Nephron progenitor cell (in vitro differentiated cells): ENCODE measurements around the gene CD109.
A peak's percentile ranks its signal among the peaks of the same experiment; 100 is the strongest.

Experiments used
- DNase-seq: peaks from one replicate; pipeline ENCODE4 v3.0.0; 2021
- H3K27ac Mint-ChIP-seq: 2 replicates; pipeline ENCODE4 v1.8.0; 2021; ENCODE audit warnings: mild to moderate bottlenecking, moderate library complexity, mixed read lengths
- H3K27me3 Mint-ChIP-seq: 2 replicates; pipeline ENCODE4 v1.8.0; 2021; ENCODE audit warnings: mild to moderate bottlenecking, low read depth, mixed read lengths; ENCODE audit not compliant: poor library complexity
- H3K36me3 Mint-ChIP-seq: 2 replicates; pipeline ENCODE4 v1.8.0; 2021; ENCODE audit warnings: low read depth, mixed read lengths
- H3K4me1 Mint-ChIP-seq: 2 replicates; pipeline ENCODE4 v1.8.0; 2021; ENCODE audit warnings: mixed read lengths
- H3K4me3 Mint-ChIP-seq: 2 replicates; pipeline ENCODE4 v1.8.0; 2021; ENCODE audit warnings: mild to moderate bottlenecking, moderate library complexity, mixed read lengths
- H3K9me3 Mint-ChIP-seq: 2 replicates; pipeline ENCODE4 v1.8.0; 2021; ENCODE audit warnings: mild to moderate bottlenecking, moderate library complexity, mixed read lengths
- TF ChIP-seq, protein P1 (sequence below): fragments of 200-600 bp; sonication (generic); IDR thresholded peaks from 2 replicates; pipeline ENCODE4 v1.5.0; 2021; ENCODE audit warnings: antibody characterized with exemption

The CD109 gene

DNA sequence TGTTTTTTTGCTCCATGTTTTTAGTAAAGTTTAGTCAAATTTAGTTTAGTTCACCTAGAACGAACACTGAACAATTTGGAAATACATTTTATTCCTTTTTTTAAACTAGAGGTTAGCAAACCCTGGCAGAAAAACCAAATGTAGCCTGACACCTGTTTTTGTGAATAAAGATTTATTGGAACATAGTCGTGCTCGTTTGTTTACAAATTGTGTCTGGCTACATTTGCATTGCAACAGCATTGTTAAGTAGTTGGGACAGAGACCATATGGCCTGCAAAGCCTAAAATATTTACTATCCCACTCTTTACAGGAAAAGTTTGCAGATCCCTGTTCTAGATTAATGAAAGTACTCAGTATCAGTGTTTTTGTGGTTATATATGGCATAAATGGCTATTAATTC is 56.9 kb downstream of the CD109 start:
- no peak overlapping the region for H3K4me3 Mint-ChIP-seq
- H3K9me3 Mint-ChIP-seq = no peaks in the 10 kb centered on the region
- no peak for DNase-seq
- H3K27me3 Mint-ChIP-seq = no peaks in the 10 kb centered on the region
- TF ChIP-seq, protein P1, sequence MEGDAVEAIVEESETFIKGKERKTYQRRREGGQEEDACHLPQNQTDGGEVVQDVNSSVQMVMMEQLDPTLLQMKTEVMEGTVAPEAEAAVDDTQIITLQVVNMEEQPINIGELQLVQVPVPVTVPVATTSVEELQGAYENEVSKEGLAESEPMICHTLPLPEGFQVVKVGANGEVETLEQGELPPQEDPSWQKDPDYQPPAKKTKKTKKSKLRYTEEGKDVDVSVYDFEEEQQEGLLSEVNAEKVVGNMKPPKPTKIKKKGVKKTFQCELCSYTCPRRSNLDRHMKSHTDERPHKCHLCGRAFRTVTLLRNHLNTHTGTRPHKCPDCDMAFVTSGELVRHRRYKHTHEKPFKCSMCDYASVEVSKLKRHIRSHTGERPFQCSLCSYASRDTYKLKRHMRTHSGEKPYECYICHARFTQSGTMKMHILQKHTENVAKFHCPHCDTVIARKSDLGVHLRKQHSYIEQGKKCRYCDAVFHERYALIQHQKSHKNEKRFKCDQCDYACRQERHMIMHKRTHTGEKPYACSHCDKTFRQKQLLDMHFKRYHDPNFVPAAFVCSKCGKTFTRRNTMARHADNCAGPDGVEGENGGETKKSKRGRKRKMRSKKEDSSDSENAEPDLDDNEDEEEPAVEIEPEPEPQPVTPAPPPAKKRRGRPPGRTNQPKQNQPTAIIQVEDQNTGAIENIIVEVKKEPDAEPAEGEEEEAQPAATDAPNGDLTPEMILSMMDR = no peak
- H3K36me3 Mint-ChIP-seq = no peaks in the 10 kb centered on the region
- H3K27ac Mint-ChIP-seq = no peak overlapping the region
- peaks cover 4% of the 10 kb centered on the region for H3K4me1 Mint-ChIP-seq

DNA sequence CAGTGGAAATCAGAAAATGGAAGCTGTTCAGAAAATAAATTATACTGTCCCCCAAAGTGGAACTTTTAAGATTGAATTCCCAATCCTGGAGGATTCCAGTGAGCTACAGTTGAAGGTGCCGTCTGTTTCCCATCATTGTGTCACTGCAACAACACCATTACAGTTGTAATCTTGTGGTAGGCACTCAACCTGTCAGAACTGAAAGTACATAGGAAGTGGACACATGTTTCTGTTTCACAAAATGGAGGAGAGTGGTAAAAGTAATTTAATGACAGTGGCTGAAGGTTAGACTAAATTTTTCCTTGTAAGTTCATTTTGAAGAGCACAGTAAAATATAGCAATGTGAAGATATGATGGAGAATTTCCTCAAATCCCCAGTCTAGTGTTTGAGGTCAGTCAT is 70.0 kb downstream of the CD109 start:
- Mint-ChIP-seq H3K4me1 (peaks cover 8% of the 10 kb centered on the region), H3K27ac (no peak overlapping the region), H3K4me3 (no peak overlapping the region)

DNA sequence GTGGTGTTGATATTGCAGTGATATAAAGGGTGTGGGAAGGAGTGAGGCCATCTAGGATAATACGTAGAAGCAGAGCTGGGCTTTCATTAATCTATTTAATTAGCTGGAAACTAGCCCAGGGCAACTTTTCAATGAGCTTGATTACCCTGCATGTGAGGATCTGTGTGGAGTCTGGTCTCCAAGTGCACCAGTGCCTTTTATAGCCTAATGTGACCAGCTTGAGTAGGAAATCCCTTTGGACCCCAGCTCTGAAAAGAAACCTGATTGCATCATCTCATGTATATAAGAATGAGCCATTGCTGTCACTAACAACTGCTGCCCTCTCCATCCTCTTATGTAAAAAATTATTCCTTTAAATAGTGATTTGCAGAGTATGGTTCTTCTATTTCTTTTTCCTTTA is 72.6 kb downstream of the CD109 start:
- H3K4me1 Mint-ChIP-seq = peaks cover 8% of the 10 kb centered on the region
- no peaks in the 10 kb centered on the region for H3K27me3 Mint-ChIP-seq
- TF ChIP-seq, protein P1 = no peak
- peak overlapping the region; percentile 89 for H3K27ac Mint-ChIP-seq
- H3K9me3 Mint-ChIP-seq = peaks cover under 1% of the 10 kb centered on the region
- H3K36me3 Mint-ChIP-seq = no peaks in the 10 kb centered on the region
- DNase-seq = no peak
- H3K4me3 Mint-ChIP-seq = no peak overlapping the region

More for the DNA sequence above, 70.0 kb downstream of the CD109 start:
- Mint-ChIP-seq H3K36me3 (no peaks in the 10 kb centered on the region), H3K27me3 (no peaks in the 10 kb centered on the region), H3K9me3 (no peaks in the 10 kb centered on the region)
- DNase-seq = no peak
- TF ChIP-seq, protein P1 = no peak

- TF ChIP-seq, protein P1 = no peak
- Mint-ChIP-seq H3K36me3 (no peaks in the 10 kb centered on the region), H3K4me1 (peaks cover 14% of the 10 kb centered on the region), H3K4me3 (no peak overlapping the region), H3K27me3 (no peaks in the 10 kb centered on the region), H3K9me3 (peaks cover 6% of the 10 kb centered on the region), H3K27ac (no peak overlapping the region)
- no peak for DNase-seq
Observed at GRCh38 chr6:73769976-73770375, 74.0 kb downstream of the CD109 start.

DNA sequence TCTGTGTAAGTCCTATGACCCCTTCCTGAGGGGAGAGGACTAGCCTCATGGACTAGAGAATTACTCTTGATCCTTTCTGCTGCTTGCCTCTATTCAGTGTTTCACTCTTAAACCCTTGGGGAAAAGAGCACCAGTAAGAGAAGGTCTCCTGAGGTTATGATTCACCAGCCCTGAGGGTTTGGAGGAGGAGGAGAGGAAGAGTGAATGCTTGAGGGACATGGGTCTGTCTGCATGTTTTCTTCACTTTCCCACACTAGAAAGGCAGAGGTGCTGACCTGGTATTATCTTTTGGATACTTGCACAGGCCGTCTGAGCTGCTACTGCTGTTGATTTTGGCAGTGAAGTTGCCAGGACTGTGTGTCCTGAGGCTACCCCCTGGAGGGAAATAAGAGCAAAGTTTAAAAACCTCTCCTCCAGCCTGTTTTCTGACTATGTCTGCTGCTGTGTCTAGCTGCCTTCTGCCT is 78.3 kb downstream of the CD109 start:
- Mint-ChIP-seq H3K4me3 (no peak overlapping the region), H3K27ac (no peak overlapping the region), H3K9me3 (peaks cover 6% of the 10 kb centered on the region), H3K27me3 (peaks cover 2% of the 10 kb centered on the region), H3K4me1 (peaks cover 14% of the 10 kb centered on the region), H3K36me3 (no peaks in the 10 kb centered on the region)
- DNase-seq = no peak
- TF ChIP-seq, protein P1 = no peak

DNA sequence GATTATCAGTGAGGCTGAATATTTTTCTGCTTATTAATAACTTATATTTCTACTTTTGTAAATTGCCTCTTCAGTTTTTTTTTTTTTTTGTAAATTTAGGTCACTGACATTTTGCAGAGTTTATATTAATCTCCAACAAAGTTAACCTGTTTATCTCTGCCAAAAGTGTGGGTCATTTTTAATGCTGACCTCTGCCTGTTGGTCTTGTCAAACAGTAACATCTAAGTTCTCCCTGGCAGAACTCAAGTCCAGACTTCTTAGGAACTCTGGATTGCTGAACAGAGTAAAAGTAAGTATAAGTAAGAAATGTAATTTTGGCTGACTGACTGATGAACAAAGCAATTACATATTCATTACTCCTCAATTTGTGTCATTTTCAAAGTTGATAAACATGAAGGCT is 83.9 kb downstream of the CD109 start:
- H3K4me3 Mint-ChIP-seq = no peak overlapping the region
- H3K9me3 Mint-ChIP-seq = no peaks in the 10 kb centered on the region
- no peak for DNase-seq
- no peaks in the 10 kb centered on the region for H3K36me3 Mint-ChIP-seq
- TF ChIP-seq, protein P1 = no peak
- peaks cover 2% of the 10 kb centered on the region for H3K27me3 Mint-ChIP-seq
- H3K4me1 Mint-ChIP-seq = no peaks in the 10 kb centered on the region
- H3K27ac Mint-ChIP-seq = no peak overlapping the region
